NOMO-1 treated with DMSO at 0.1 percent for 48 hours (cell line): ENCODE measurements around the gene KRT73.
A peak's percentile ranks its signal among the peaks of the same experiment; 100 is the strongest.

Experiments used
- DNase-seq: peaks from one replicate; lab custom pipeline; 2025; ENCODE audit not compliant: unreplicated experiment; lab: John Stamatoyannopoulos, UW

KRT73 gene

DNA sequence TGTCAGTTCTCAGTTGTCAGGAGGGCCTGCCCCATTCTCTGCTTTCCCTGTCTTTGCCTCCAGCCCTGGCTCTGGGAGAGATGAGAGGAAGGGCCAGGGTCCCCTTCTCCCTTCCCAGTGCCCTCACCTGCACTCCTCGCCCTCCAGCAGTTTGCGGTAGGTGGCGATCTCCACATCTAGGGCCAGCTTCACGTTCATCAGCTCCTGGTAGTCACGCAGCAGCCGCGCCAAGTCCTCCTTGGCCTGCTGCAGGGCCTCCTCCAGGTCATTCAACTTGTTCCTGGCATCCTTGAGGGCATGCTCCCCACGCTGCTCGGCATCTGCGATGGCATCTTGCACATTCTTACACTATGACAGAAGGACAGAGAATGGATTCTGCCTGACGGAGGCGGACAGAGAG is 28.3 kb upstream of the KRT73 start:
- DNase-seq: no peak

DNA sequence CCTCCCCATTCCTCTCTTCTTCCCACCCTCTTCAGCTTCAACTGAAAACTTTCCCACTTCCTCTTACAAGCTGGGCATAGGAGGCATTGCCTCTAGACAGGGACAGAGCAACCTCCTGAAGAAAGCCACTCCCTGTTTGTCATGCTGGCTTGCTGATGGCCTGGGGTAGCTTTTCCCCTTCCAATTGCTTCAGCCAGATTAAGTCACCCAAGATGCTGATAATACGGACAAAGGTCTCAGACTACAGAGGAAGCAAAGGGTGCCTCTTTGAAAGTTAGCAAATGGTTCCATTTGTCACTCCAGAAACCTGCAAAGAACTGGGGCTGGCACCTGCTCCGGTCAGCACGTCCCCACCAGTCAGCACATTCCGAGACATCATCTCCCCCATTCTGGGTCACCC is 27.6 kb upstream of the KRT73 start:
- DNase-seq: no peak

DNA sequence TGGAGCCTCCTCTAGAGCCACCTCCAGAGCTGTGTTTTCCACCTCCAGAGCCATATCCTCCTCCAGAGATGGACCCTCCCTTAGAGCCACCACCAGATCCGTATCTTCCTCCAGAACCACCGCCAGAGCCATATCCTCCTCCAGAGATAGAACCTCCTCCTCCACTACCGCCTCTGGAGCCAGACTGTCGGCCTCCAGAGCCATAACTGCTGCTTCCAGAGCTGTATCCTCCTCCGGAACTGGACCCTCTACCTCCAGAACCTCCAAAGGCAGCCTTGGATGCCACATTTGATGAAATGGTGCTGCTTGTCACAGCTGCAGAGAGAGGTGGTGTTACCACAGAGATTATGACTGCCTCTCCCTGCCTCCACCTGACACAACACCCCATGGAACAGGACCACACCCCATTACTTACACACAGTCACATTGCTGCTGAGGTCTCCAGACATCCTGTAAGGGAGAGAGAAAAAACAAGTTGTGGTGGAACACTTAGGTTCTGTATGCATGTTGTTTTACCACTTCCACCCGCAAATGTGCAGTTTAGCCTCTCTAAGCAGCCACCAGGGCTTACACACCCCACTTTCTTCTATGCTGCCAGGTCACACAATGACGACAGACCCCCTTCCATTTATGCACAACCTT is 26.9 kb upstream of the KRT73 start:
- DNase-seq: no peak

DNA sequence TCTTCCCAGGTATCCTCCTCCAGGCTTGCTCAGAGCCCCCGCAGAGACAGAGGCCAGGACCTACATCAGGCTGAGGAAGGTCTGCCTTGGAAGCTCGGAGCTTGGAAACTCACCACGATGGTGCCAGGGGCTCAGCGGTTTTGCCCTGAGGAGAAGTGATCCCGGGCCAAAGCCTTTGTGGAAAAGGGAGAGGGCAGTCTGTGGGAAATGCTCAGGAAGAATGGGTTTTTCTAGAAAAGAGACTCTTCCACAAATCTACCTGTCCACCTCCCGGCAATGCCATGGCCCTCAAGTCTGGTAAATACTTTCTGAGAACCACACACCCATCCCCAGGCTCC is 25.7 kb upstream of the KRT73 start:
- DNase-seq: no peak

DNA sequence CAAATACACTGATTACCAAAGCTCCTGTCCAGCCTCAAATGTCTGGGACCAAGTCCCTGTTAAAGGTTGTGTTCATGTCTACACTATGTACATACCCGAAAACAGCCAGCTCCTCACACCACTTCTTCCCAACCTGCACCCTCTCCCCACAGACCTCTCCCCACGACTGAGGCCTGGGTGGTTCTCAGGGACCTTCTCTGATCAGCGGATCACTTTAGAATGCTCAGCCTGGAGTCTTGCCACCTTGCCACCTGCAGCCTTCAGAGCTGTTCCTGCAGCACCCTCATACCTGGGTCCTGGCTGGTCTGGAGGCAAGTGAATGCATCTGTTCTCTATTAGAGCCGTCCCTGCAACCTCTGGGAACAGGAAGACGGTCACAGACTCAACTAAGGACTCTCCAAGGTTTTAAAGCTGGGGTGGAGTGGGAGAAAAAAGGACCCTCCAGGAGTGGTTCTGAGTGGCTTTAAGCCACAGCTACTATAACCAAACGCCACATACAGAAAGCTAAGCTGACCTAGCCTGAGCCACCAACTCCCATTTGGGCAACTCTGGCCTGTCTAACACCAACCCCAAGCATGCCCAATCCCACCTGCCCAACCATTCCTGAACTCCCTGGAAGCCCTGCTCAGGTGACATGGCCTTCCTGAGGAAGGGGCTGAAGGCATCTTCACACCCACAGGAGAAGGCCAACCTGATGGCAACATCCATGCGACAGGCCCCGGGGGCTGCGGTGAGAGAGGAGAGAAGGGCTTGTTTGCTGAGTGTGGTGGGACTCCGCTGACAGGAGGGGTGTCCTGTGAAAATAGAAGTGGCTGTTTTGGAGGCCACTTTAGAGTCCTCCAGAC is 25.1 kb upstream of the KRT73 start:
- no peak for DNase-seq

DNA sequence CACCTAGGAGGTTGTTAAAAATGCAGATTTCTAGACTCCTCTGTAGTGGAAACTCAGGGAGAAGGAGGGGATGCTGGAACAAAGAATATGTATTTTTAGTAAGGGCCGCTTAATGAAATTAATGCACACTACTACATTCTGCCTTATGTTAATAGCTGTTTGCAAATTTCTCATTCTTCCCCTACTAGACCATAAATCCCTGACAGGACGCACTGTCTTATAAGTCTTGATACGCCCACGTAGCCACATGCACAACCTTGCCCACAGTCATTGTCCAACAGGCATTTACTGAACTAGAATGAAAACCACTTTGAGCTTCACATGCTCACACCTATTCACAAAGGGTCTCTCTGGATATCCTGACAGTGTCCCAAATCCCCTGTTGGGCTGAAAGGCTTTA is 23.1 kb upstream of the KRT73 start:
- DNase-seq: no peak

DNA sequence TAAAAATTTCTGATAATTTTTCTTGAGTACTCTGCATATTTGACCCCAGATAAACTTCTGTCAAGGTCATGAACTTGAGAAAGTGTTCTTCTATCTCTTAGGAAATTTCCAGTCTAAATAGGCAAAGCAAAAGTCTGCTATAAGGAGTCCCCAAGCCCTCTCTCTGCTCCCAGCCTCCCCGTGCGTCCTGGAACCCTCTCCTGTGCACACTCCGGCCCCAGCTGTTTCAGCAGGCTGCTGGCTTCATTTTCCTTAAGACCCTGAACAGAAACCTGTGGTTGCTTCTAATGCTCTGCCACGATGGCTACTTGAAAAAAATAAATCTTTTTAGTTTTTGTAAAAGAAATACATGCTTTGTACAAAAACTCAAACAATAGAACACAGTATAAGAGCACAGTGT is 18.9 kb upstream of the KRT73 start:
- DNase-seq: no peak

DNA sequence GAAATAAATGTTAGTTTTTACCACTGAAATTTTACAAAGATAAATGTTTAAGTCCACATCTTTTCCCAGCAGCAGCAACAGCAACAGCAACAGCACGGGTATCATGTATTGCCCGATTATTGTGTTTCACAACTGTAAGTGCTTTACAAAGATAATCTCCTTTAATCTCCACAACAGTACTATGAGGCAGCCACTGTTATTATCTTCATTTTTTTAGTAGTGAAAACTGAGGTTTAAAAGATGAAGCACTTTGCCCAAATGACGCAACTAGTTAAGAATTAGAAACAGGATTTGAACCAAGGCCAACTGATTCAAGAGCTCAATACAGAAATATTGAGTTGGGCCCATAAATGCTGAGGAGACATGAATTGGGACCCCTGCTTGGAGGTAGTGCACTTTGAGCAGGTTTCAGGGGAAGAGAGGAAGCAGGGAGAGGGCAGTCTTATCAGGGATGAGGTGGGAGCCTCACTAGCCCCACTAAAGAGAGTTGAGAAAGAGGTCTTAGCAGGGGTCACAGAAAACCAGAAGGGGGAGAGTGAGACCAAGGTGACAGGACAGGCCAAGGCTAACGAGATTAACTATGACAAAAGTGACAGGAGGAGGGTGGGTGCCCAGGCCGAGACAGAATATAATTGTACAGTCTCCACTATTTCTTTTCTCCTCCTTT is 18.4 kb upstream of the KRT73 start:
- no peak for DNase-seq

DNA sequence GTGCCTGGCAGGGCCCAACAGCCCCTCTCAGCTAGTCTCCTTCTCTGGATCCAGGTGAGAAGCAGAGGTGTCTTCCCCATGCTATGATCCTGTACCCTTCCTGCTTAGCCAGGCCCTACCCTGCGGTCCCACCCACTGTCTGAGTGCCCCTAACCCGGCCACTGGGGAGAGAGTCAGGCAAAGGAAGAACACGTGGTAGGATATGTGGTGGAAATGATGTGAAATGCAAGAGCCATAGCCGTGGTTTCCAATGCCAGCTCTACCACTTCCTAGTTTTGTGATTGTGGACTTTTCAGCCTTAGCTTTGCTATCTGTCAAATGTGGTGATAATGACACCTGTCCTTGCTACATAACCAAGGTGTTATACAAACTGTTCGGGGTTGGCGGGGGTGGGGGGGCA is 17.8 kb upstream of the KRT73 start:
- DNase-seq: no peak

DNA sequence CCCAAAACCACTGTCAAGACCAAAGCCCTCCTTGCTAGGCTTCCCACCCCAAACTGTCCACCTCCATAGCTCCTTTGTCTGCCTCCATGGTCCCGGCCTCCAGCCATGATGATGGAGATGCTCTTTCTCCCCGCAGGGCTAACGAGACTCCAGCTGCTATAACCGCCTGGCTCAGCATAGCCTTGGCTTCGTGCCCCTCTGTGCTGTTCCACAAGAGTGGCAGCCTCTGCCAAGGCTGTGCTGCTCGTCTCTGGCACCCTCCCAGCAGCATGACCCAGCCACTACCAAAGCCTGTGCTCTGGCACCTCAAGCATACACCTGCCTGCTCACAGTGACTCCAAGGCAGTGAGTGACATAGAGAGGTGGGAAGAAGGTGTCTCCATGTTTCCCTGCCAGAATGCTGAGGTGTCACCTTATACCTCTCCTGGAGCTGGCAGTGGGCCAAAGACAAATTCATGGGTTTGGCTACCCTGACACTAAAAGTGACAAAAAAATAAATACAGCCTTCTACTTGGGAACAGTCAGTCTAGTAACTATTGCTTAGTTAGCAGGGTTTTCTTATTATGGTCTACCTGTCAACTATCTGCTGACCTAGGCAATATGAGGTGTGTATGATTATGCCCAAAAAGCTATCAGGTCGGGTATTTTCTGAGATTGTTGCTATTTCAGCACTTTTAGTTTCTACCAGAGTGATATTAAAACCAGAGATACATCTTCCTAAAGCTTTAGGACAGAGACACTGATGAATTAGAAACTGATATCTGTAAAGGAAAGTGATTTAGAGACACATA is 16.1 kb upstream of the KRT73 start:
- no peak for DNase-seq

DNA sequence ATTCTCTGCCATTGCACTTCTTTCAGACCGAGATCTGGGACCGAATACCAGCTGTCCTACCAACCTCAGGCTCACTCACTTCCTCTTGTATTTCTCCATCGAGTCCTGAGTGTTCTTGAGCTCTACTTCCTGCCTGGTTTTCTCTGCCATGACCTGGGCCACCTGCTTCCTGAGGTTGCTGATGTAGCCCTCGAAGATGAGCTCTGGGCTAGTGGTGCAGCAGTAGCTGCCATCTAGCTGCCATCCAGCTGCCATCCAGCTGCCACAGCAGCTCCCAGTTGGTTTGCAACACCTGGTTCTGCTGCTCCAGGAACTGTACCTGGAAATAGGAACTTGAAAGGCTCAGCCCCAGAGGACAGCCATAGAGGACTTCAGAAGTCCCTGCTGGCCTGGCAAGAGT is 15.0 kb upstream of the KRT73 start:
- peak; percentile 35 for DNase-seq

DNA sequence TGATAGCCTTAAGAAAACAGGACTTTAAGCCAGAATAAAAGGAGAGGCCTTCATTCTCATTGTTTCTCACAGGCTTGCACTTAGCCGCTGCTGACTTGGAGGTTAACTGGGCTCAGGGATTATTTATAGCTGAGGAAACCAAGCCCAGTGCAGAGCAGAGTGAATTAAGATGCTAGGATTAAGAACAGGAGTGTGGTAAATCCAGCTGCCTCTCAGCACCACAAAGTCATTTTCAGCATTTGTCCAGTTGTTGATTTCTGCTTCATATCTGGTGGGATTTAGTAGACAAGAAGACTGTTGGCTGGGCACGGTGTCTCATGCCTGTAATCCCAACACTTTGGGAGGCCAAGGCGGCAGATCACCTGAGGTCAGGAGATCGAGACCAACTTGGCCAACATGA is 14.3 kb upstream of the KRT73 start:
- DNase-seq: no peak

DNA sequence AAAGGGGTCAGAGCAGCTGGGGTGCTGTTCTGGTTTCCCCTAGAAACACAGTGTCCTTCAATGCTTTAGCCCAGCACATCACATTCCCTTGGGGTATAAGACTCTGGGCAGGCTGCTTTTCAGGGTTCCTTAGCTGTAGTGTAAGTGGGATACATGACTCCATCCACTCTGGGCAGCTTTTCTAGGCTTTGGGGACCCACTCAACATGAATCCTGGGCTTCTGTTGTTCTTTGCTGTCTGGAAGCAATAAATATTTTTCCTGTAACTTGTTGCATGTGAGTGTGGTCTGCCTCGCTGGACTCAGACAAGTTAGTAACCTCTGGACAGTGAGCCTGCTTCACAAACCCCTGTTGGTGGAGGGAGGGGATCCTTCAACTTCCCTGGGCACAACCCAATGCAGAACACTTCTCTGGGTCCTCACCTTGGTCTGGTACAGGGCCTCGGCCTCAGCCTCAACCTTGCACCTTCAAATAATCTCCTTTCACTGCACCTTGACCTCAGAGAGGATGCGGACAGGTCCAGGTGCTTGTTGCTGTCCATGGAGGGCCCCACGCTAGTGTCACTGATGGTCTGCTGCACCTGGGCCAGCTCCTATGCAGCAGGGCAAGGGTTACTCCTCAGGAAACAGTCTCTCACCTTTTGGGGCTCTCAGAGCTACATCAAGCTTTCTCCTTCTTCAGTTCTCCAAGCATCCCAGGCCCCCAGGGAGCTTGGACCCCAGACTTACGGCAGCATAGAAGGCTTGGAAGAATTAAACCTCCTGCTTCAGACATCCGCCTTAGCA is 13.5 kb upstream of the KRT73 start:
- DNase-seq: no peak

DNA sequence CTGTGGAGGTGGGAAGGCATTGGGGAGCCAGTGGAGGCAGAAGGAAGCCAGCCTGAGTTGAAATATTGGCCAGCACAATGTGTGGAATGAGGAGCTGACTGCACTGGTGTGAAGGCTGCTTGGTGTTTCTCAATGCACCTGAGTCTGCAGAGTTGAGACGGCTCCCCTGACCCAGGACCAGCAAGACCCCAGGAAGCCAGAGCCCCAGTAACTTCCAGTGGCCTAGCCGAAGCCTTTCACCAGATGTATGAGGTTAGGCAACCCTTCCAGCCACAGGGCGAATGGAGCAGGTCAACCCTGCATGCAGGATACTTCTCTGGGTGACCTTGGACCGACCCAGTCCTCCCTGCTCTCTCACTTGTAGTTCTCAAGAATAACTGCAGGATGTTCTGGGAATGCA is 12.9 kb upstream of the KRT73 start:
- no peak for DNase-seq

DNA sequence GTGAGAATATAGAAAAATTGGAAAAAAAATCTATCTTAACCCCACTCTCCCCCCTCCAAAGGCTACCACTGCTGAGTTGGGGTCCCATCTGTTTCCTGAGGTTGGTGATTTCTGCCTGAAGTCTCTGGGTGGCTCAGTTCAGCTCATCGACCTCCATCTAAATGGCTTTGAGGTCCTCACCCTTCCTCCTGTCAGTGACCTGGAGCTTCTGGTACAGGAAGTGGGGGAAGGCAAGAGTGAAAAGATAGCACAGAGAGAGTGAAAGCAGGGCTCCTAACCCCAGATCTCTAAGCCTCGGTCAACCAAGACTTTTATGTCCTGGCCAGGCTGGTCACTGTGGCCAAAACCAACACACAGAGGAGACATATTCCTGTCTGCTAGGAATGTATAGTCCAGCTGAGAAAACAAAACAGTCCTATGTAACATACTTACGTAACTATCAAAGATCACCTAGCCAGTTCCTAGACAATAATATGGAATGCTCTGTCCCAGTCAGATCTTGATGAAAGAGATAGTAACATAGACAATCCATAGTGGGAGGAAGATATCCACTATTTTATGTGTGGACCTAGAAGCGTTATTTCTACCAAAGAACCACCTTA is 12.3 kb upstream of the KRT73 start:
- no peak for DNase-seq

DNA sequence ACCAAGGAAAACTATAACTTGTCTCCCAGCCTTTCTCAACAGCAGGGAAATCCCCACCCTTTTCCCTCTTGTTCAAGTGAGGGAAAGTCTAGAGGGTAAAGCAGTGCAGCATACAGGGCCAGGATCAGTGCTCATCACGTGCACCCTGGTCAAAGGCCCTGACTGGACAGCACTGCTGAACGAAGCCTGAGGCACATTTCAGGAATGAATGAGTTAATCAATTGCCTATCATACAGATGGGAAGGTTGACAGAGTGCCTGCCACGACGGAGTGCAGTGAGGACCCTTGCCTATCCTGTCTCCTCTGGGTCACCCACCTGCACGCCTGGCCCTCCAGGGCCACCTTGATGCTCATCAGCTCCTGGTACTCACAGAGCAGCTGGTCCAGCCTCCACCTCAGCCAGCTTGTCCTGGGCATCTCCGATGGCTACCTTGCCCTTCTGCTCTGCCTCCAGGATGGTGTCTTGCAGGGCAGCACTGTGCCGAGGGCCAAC is 11.7 kb upstream of the KRT73 start:
- DNase-seq: no peak

DNA sequence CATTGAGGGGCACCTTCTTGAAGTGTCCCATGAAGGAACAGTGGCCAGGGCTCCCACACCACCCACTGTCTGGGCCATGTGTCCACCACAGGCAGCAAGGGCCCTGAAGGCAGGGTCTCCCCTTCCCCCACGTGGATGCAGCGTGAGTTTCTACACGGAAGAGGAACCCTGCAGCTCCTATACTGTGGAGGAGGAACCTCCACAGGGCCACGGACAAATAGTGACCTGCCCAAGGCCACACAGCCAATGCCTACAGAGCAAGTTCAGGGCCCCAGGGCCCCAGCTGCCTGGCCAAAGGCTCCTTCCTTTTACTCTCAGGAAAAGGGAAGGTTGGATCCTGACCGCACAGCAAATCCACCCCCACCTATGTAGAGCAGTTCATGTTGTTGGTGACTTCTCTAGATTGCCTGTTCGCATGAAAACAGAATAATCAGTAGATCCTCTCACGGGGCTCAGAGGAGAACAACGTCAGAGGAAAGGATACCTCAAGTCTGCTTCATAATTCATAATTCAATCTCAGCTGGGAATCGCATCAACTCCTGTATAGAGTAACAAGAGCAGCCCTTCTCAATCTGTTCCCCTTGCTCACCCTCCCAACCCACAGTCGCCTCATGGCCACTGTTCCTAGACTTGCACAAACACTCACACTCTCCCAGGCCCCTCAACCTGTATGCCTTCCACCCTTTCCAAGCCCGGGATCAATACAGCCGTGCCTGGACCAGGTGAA is 11.1 kb upstream of the KRT73 start:
- DNase-seq: no peak

DNA sequence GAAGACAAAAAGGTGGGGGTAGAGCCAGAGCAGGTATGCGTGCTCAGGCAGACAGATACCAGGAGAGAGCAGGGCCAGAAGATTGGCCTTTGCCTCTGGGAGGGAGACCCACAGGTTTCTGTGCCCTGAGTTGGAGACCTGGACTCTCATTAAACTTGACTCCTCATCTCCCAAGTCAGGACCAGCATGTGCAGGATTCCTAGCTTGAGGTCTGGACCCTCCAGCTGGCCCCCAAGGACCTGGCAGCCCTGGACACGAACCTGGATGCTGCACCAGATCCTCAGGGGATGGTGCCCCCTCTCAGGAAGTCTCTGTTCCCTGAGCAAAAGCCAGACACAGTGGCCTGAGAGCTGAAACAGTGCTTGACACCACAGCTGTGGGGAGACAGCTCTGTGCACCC is 10.5 kb upstream of the KRT73 start:
- no peak for DNase-seq

DNA sequence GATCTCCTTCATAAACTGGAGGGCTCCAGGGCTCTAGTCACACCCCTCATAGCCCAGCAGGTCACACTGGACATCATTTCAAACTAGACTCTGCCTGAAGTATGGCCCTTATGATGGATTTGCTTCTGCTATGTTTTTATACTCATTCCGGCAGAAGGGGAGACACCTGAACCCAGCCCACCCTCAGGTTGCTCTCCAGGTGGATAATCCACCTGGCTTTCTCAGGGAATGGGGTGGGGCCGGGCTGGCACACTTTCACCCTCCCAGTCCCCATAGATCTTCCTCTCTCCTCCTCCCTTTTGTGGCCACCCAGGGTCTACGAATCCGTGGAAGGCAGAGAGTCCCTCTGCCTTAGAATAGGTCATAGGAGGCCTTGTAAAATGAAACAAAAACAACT is 9.8 kb upstream of the KRT73 start:
- no peak for DNase-seq
